HG03064 (cell line): ENCODE results near the gene NEMP2.
"Not testable (repeated sequence)": the region's sequence is repeated elsewhere in the genome, so short reads cannot be mapped to it uniquely, and the experiment has no call there.

Experiments used
- ATAC-seq: cut with Tn5 transposase; IDR thresholded peaks from one replicate; pipeline ENCODE4 v1.9.1; 2021; ENCODE audit warnings: low read depth; ENCODE audit not compliant: unreplicated experiment

NEMP2 gene

DNA sequence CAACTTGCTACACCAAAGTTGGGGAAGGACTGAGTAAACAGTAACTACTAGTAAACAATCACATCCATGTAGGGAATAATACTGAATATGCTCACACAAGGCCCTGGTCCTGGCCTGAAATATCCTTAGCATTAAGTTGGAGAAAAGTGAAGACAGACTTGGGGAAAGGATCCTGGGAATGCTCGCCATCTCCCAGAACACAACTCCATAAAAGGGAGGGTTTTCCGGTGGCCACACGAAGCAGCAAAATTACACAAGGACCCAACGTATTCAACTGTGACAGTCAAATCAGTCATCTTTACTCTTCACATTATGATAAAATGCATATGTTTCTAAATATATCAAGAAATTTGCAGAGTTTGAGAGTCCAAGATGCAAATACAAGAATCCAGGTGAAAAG, 7.3 kb downstream of the NEMP2 start:
- ATAC-seq, result no peak

DNA sequence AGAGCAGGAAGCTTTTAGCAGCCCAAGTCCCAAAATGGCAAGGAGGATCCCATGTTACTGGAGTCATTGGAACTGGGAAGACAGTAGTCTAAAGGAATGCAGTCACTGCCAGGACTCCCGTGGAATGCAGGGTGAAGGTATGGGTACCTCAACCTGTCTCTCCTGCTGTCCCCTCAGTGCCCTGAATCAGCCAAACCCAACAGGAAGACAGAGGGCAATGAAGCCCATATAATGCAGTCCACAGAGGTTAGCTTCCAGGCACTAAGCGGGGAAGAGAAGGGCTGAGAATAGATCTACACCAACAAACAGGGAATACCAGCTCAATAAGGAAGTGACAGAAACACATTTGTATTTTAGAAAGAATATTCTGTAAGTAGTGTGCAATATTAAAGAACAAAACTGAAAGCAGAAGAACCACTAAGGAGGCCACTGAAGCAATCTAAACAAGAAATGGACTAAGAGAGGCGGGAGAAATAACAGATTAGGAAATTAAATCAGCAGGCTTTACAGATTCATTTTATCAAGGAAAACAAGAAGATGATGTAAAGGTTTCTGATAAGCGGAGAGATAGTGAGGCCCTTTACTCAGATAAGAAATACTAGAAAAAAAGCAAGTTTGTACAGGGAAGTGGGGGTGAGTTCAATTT, 8.3 kb downstream of the NEMP2 start:
- ATAC-seq, result no peak

DNA sequence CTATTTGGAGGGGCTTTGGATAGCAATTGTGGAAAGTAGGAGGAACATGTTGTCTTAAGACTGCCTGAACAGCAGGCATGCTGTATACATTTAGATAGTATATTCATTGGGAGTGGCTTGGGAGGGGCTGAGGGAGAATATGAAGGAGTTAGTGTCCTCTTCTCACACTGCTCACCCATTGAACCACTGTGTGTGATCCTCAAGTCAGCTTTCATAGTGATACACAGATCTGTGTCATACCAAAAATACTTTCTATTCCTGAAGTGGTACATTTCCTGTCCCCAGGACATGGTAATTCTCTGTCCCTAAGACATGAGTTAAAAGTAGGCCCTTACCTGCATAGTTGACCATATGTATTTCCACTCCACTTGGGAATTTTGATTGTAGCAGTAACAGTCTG, 9.6 kb downstream of the NEMP2 start:
- no peak for ATAC-seq

DNA sequence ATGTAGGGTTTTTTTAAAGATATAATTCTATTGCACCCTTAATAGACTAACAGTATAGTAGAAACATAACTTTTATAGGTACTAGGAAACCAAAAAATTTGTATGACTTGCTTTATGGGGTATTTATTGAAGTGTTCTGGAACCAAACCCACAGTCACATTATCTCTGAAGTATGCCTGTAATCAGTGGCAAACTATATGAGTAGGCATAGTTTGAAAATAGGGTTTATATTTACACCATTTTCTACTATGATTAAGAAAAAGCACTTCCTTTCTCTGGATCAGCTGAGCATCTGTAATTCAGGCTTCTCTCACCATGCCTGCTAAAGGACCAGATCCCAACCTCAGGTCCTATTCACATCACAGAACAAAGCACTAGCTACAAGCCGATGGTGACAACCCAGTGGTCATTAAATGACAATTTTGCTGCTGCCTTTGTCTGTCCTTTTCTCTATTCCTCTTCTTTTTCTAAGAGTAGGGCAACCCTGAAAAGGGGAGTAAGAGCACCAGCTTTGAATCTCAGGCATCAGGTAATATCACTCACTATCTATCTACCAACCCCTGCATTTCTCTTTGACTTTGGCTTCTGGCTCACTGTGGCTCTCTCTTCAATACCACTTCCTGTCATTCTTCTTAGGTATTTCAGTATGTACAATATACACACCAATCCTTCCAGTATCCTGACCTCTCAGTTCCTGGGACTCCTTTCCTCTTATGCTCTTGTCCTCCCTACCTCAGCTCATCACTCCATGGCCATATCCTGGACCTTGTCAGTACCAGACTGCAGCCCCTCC, 14.4 kb downstream of the NEMP2 start:
- no peak for ATAC-seq

DNA sequence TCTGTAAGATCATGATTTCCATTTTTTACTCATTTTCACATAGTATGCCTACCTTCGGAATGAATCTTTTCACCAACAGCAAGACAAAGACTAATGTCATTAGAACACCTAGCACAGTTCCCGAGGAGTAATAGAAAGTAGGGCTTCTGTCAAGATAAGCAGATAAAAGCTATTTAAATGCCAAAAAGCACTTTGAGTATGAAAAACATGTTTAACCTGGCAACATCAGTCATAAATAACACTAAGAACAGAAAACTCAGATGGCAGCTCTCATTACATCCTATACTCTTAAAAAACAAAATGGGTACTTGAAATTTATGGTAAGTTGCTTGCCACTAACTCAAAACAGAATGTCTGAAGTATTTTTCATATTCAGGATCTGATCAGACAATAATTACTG, 17.1 kb downstream of the NEMP2 start:
- ATAC-seq, result no peak

DNA sequence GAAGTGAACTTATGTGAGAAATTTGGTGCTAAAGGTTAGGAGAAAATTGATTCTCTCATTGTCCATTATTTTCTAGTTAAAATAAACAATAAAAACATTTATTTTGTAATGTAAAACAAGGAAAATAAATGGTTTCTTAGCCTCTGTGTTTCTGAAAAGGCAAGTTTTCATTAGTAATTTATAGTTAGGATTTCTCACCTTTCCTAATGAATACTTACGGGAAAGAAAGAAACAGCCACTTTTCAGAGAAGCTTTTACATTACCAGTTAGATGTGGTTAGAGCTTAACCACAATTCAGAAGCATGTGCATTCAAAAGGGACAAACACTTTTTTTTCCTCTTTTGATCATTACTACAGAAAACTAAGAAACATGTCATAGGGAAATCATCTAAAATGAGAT, 18.8 kb downstream of the NEMP2 start:
- ATAC-seq, result no peak

DNA sequence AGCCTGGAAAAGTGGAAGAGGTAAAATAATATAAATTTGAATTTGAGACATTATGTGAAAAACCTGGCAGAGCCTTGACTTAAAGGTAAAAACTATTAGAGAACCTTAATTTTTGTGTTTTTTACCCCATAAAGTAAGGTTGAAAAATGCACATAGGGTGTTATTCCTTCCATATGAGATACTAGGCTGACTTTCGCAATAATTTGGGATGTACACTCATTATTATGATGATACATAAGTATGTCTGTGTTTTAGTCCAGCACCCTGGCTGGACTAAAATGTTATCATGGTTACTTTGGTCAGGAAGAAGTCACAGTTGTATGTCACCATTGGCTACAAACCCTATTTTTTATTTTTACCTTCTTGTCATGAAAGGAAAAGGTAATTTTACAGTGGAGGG, 19.8 kb downstream of the NEMP2 start:
- ATAC-seq, result no peak

DNA sequence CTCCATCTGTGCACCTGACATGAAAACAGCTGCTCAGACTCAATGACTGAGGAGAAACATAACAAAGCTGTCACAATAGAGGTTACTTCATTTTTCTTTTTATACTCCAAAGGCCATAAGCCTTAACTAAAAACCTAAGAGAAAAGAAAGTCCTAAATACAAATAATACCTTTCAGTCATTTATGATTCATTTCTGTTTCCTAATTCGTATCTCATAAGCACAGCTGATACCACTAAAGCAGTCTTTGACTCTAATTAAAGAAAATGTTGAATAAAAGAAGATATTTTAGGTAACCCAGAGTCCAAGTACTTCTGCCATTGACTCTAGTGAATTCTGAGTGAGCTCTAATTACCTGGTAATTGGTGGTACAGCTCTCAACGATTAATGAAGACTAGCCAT, 20.6 kb downstream of the NEMP2 start:
- ATAC-seq, result no peak

DNA sequence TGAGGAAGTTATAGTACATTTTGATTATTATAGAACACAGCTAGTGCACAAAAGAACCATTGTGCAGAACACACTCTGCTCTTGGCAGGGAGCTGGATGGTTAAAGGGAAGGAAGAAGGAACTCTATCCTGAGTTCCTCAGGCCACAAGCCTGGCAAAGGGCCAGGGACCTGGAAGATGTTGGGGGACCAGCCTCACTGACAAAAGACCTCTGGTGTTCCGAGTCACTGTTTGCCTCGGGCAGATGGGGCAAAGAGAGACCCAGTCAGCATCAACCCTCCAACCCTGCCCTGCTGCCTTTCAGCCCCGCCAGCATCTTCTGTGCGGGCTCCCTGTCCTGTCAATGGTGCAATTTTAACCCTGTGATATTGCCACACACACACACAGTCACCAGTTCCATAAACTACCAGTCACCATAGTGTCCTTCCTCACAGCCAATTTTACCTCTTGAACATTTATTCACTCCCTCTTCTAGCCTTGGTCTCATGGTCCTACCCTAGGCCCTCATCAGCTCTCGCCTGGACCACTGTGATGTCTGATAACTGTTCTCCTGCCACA, 21.9 kb downstream of the NEMP2 start:
- no peak for ATAC-seq

DNA sequence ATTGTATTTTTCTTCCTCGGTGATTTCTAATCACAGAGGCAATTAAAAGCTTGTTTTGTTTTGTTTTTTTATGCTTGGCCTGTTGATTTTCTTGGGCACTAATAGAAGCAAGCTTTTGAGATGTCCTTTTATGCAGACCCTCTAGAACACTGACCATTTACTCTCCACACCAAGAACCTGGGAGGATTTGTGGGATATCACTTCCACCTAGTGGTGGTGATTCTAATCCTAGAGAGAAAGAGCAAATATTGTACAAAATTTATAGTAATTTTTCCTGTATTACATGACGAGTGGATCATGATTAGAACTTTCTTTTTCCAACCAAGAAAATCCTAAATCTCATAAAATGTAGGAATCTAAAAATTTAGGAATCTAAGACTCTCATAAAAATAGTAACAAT, 23.4 kb downstream of the NEMP2 start:
- ATAC-seq, result no peak

DNA sequence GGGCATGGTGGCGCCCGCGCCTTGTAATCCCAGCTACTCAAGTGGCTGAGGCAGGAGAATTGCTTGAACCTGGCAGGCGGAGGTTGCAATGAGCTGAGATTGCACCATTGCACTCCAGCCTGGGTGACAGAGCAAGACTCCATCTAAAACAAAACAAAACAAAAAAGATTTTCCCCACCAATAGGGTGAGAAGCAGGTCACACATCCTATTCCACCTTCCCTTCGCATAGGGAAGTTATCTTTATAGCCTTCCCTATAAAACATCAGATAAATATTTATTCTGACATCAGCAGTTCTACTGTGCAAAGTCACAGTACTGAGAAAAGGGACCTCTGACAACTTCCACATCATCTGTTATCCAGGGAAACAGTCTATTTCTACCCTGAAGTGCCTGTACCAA, 24.6 kb downstream of the NEMP2 start:
- ATAC-seq, result not testable (repeated sequence)

DNA sequence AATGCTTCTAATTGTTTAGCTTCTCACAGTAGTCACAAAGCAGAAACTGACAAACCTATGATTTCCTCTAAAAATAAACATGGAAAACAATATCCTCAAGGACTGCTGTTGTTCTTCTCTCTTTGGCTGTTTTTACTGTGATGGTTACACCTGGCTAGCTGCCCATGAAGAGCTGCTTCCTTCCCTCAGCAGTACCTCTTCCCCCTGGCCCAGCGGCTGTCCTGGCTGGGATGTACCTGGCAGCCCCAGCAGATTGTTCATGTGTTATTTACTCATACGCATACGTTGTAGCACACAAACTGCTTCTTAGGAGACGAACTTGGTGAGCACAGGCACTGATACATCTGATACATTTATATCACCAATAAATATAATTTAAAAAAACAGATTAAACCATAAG, 27.4 kb downstream of the NEMP2 start:
- ATAC-seq, result no peak

DNA sequence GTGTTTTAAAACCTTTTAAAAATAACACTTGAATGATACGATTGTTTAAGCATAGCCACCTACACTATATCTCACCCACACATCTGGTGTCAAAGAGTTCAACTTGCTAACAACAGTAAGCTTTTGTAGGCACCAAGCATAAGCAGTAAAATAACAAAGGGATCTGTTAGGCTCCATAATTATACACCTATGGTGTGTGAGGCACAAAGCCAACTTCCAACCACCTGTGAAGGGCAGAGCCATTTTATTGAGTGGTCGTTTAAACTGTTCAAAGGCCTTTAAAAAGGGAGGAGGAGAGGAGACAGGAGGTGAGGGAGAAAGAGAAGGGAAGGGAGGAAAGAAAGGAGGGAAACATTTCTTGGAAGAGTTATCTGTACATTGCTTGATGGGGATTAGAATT, 27.9 kb downstream of the NEMP2 start:
- no peak for ATAC-seq

DNA sequence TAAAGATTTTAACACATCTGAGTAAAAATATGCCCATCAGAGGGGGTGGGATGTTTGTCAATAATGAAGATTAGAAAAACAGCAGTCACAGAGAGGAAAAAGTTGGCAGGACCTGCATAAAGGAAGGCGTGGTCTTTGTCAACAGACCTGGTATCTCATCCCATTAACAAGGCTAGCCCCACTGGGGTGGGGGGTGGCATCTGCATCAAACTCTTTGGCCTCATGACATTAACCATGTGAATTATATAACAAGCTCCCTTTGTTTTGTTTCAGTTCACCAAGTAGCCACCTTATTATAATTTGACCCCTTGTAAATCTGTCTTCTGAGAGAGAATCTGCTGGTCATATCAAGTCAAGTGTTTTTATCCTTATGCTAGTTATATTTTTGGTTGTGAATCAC, 28.8 kb downstream of the NEMP2 start:
- no peak for ATAC-seq

DNA sequence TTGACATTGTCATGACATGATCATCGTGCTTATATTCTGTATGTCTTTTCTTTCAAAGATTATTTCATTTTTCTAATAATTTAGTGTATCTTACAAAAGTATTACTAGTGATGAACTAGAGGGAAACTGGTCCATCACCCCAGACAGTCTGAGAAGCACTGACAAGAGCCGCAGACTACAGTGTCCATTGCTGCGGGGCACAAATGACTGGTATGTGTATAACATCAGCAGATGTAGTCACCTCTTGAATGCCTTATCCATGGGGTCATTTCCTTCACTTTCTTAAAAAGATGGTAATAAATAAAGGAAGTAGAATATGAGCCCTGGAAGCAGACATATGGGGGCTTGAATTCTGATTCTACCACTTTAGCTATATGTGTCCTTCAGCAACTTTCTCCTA, 29.6 kb downstream of the NEMP2 start:
- ATAC-seq, result no peak

DNA sequence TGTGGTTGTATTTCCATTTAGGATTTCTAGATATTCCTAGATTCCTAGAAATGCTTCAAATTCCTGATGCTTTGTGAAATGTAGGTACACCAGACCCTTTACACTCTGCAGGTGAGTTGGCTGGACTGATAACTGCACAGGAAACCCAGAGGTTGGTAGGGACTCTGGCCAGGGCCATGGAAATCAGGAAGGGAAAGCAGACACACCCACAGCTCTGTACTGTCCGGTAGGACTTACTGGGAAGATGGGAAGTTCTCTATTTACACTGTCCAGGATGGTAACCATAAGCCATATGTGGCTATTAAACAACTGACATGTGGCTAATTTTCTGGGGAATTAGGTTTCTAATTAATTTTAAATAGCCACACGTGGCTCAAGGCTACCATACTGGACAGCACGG, 31.4 kb downstream of the NEMP2 start:
- ATAC-seq, result no peak

DNA sequence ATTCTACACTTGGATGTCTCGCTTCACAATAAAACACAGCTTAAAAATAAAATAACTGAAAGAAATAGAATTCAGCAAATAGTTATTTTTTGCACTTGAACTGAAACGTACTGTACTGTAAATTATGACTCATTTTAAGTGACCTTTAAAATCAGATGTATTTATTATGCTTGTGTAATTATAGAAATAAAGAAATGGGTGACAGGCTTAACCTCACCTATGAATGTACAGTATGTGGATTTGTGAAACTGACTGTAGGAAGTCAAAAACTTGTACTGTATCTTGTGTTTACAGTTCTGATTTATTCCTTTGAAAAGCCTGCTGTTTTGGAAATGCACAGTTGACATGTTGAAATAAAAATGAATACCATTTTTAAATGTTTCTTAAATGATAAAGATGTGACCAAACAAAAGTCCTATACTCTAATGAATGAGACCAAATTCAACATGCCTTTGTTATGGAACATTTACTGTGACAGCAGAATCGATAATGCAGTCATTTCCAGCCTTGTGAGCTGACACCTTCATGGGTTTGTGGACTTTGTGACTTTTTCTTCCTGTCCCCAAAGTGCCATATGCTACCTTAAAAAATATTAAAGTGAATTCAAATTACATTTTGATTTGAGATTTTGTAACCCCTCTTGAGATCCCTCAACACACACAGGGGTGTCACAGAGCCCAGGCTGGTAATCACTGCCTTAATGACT, 32.7 kb downstream of the NEMP2 start:
- ATAC-seq, result no peak

DNA sequence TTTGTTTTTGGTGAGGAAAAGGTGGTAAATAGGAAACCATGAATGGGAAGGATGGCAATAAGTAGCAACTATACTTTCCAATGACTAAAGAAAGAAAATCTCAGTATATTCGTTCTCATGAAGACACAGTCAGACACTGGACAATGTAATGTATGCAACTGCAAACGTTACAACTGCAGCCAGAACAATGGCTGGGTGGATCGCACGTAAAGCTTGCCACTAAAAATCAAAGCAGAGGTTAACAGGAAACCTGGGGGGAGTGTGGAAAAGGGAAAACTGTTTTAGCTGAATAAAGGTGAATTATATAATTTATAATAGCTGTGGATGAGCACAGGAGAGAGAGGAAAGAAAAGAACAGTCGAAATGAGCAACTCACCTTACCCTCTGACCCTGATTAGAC, 33.3 kb downstream of the NEMP2 start:
- no peak for ATAC-seq

DNA sequence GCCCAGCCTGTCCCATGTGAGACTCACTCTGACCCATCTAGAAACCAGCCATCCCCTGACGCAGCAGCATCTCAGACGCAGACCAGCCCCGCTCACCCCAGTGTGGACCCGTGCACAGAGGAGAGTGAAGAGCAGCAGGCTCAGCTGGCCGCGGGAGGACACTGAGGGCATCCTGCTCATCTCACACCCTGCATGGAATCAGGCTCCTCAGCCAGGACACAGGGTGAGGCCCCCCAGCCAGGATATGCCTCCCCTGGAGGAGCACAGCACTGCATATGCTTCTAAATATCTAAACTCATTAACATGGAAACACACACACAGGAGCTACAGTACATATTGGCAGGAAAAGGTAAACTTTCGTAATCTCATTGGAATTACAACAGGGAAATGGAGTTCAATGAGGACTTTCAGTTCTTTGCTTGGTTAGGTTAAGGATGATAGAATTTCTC, 34.4 kb downstream of the NEMP2 start:
- no peak for ATAC-seq

DNA sequence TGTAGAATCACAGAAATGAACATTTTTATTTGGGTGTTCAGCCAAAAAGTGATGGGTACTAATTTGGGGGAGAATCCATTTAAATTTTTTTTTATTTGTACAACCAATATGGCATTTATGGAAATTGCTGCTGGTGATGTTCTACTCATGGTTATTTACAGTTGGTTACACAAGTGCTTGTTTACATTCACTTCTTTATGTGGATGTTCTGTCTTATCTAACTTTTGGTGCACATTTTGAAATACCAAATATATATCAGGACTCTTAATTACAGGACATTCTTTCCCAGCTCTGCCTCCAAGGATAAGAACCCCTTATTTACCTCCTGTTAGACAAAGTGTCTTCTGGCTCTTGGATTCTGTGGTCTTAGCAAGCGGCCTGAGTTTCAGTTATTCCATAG, 35.2 kb downstream of the NEMP2 start:
- ATAC-seq, result no peak

DNA sequence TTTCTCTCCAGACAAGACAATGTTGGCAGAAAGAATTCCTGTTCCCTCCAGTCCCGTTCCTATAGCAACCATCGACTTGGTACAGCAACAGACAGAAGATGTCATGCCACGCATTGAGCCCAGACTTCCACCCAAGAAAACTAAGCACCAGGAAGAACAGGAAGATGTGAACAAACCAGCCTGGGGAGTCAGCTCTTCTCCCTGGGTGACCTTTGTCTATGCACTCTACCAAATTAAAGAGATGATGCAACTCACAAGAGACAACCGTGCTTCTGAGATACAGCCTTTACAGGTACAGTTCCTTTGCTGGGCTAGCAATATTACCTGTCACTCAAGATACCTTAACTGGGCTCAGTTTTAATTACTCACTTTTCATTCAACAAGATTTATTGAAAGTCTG, 37.1 kb downstream of the NEMP2 start:
- ATAC-seq, result no peak
